ENCODE results near the gene IGF1R.

The IGF1R gene

GRCh38 chr15:98888820-98889479 lies 240.6 kb downstream of the IGF1R start:
- no peak for DNase-seq (ENCODE audit: low spot score)

- no peak for DNase-seq (ENCODE audit: low spot score)
Observed at GRCh38 chr15:98889930-98890695, 241.8 kb downstream of the IGF1R start.

GRCh38 chr15:98891301-98891700 lies 243.0 kb downstream of the IGF1R start:
- no peak for DNase-seq (ENCODE audit: low spot score)

GRCh38 chr15:98893401-98893800 lies 245.1 kb downstream of the IGF1R start:
- DNase-seq (ENCODE audit: low spot score): no peak

- no peak for DNase-seq (ENCODE audit: low spot score)
Observed at GRCh38 chr15:98894312-98894711, 246.0 kb downstream of the IGF1R start.

GRCh38 chr15:98896002-98896721 lies 247.8 kb downstream of the IGF1R start:
- no peak for DNase-seq (ENCODE audit: low spot score)

- no peak for DNase-seq (ENCODE audit: low spot score)
Observed at GRCh38 chr15:98896802-98897732, 248.7 kb downstream of the IGF1R start.

GRCh38 chr15:98898122-98898521 lies 249.8 kb downstream of the IGF1R start:
- DNase-seq (ENCODE audit: low spot score): no peak

- no peak for DNase-seq (ENCODE audit: low spot score)
Observed at GRCh38 chr15:98899272-98900021, 251.1 kb downstream of the IGF1R start.

- no peak for DNase-seq (ENCODE audit: low spot score)
Observed at GRCh38 chr15:98900356-98900755, 252.0 kb downstream of the IGF1R start.

- no peak for DNase-seq (ENCODE audit: low spot score)
Observed at GRCh38 chr15:98901434-98902072, 253.2 kb downstream of the IGF1R start.

GRCh38 chr15:98902931-98903330 lies 254.6 kb downstream of the IGF1R start:
- no peak for DNase-seq (ENCODE audit: low spot score)

- DNase-seq (ENCODE audit: low spot score): no peak
Observed at GRCh38 chr15:98903377-98904018, 255.2 kb downstream of the IGF1R start.

- DNase-seq (ENCODE audit: low spot score): no peak
Observed at GRCh38 chr15:98904544-98904943, 256.2 kb downstream of the IGF1R start.

GRCh38 chr15:98905963-98906711 lies 257.8 kb downstream of the IGF1R start:
- DNase-seq (ENCODE audit: low spot score): no peak

GRCh38 chr15:98906712-98907083 lies 258.4 kb downstream of the IGF1R start:
- DNase-seq (ENCODE audit: low spot score): no peak

- no peak for DNase-seq (ENCODE audit: low spot score)
Observed at GRCh38 chr15:98907927-98908471, 259.7 kb downstream of the IGF1R start.

- no peak for DNase-seq (ENCODE audit: low spot score)
Observed at GRCh38 chr15:98909968-98910885, 261.9 kb downstream of the IGF1R start.

Measured in CD4-positive, alpha-beta T cell treated with Interleukin-15 for 4 hours (primary cell).